Calu3 (cell line): ENCODE measurements around the gene COPG2. TPM values are rescaled to one million over a fixed set of nuclear protein-coding genes. Genes with fewer than 3 reads are reported as not detected.
"Not testable (repeated sequence)": the region's sequence is repeated elsewhere in the genome, so short reads cannot be mapped to it uniquely, and the experiment has no call there.

Source experiments
- BruUV-seq: library from RNA; stranded (reverse); fragments of 400-500 nt; replicated peaks from 2 replicates; lab custom pipeline; 2021; lab: Mats Ljungman, UMichigan
- CTCF ChIA-PET: fragments of 300-600 bp; sonication (Branson Sonifier 250); formaldehyde crosslinking; loops from one replicate; lab custom pipeline; 2022; ENCODE audit warnings: antibody characterized with exemption; lab: Charles Lee
- DNase-seq: peaks from one replicate; pipeline ENCODE4 v3.0.0; 2022
- H3K27ac Mint-ChIP-seq: one replicate; pipeline ENCODE4 v1.8.0; 2022; ENCODE audit warnings: mixed read lengths; ENCODE audit not compliant: unreplicated experiment
- H3K27me3 Mint-ChIP-seq: one replicate; pipeline ENCODE4 v1.8.0; 2022; ENCODE audit warnings: mixed read lengths; ENCODE audit not compliant: unreplicated experiment
- H3K36me3 Mint-ChIP-seq: one replicate; pipeline ENCODE4 v1.8.0; 2022; ENCODE audit warnings: mild to moderate bottlenecking, moderate library complexity, mixed read lengths; ENCODE audit not compliant: insufficient read depth, unreplicated experiment
- H3K4me1 Mint-ChIP-seq: one replicate; pipeline ENCODE4 v1.8.0; 2022; ENCODE audit warnings: mild to moderate bottlenecking, low read depth, mixed read lengths; ENCODE audit not compliant: unreplicated experiment
- H3K4me3 Mint-ChIP-seq: one replicate; pipeline ENCODE4 v1.8.0; 2022; ENCODE audit warnings: mild to moderate bottlenecking, low read depth, moderate library complexity, mixed read lengths; ENCODE audit not compliant: unreplicated experiment
- H3K9me3 Mint-ChIP-seq: one replicate; pipeline ENCODE4 v1.8.0; 2022; ENCODE audit warnings: low read depth, mixed read lengths; ENCODE audit not compliant: unreplicated experiment
- CTCF ChIP-seq: fragments of 200-600 bp; IDR thresholded peaks from one replicate; pipeline ENCODE4 v1.8.0; 2022; ENCODE audit warnings: antibody characterized with exemption; ENCODE audit not compliant: unreplicated experiment
- intact Hi-C: fragments of 100-400 bp; cut with micrococcal nuclease; formaldehyde crosslinking; loops from one replicate; pipeline ENCODE4 v1.10.0; 2022; ENCODE audit not compliant: unreplicated experiment
- total RNA-seq: library from RNA; stranded (reverse); gene quantifications from 2 replicates; pipeline ENCODE4 v1.2.3, GENCODE V29; 2022

COPG2 gene
- total RNA-seq, 1 experiment from 2014 or later, result 18.2 TPM

DNA sequence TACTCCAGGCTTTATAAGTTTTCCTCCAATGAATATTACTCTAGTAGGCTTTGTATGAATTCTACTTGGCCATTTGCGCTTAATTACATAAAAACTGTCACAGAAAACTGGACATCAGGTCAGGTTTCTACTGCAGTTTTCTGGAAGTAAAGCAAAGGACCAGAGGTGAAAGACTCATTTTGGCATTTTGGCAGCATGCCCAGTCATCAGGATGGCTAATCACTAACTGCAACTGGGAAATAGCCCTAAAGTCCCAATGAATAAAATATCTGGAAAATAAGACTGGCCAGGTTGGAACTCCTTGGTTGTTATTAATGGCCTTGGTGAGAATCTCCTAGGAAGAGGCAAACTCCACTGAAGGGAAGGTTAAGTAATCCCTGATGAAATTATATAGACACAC lies 75.5 kb downstream of the COPG2 start:
- no TSS peak for BruUV-seq

GRCh38 chr7:130591464-130591863 lies 77.1 kb downstream of the COPG2 start:
- H3K27me3 Mint-ChIP-seq, H3K4me1 Mint-ChIP-seq, H3K4me3 Mint-ChIP-seq, H3K36me3 Mint-ChIP-seq, intact Hi-C loops, DNase-seq, CTCF ChIA-PET, H3K27ac Mint-ChIP-seq, BruUV-seq, H3K9me3 Mint-ChIP-seq: not testable (repeated sequence)

More for the DNA sequence above, 75.5 kb downstream of the COPG2 start:
- Mint-ChIP-seq H3K9me3 (no peaks in the 10 kb centered on the region), H3K4me3 (no peak overlapping the region), H3K4me1 (no peaks in the 10 kb centered on the region), H3K27me3 (no peaks in the 10 kb centered on the region), H3K36me3 (no peaks in the 10 kb centered on the region), H3K27ac (no peak overlapping the region)
- no peak for TF ChIP-seq CTCF
- CTCF ChIA-PET, result no interaction called here
- DNase-seq, result no peak
- intact Hi-C loops, result no loop called here

DNA sequence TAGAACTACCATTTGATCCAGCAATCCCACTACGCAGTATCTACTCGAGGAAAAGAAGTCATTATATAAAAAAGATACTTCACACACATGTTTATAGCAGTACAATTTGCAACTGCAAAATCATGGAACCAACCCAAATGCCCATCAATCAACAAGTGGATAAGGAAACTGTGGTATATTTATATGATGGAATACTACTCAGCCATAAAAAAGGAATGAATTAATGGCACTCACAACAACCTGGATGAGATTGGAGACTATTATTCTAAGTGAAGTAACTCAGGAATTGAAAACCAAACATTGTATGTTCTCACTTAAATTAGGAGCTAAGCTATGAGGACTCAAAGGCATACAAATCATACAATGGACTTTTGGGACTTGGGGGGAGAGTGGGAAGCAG lies 82.6 kb downstream of the COPG2 start:
- DNase-seq, H3K4me3 Mint-ChIP-seq, H3K36me3 Mint-ChIP-seq, H3K9me3 Mint-ChIP-seq, intact Hi-C loops, H3K27ac Mint-ChIP-seq, H3K27me3 Mint-ChIP-seq, BruUV-seq, H3K4me1 Mint-ChIP-seq, CTCF ChIA-PET: not testable (repeated sequence)

DNA sequence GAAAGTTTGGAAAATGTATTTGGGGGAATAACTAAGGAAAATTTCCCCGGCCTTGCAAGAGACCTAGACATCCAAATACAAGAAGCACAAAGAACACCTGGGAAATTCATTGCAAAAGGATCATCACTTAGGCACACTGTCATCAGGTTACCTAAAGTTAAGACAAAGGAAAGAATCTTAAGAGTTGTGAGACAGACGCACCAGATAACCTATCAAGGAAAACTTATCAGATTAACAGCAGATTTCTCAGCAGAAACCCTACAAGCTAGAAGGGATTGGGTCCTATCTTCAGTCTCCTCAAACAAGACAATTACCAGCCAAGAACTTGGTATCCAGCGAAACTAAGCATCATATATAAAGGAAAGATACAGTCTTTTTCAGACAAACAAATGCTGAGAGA lies 93.4 kb downstream of the COPG2 start:
- BruUV-seq, H3K9me3 Mint-ChIP-seq, intact Hi-C loops, H3K4me1 Mint-ChIP-seq, H3K27ac Mint-ChIP-seq, H3K36me3 Mint-ChIP-seq, H3K27me3 Mint-ChIP-seq, H3K4me3 Mint-ChIP-seq, DNase-seq: not testable (repeated sequence)
- CTCF ChIA-PET, result interaction anchor here (1.1 kb wide), 1 partner anchor 183 kb away, joined by 3 read pairs; no protein-coding TSS in a partner anchor

GRCh38 chr7:130570144-130570543 lies 98.4 kb downstream of the COPG2 start:
- CTCF ChIA-PET, H3K27me3 Mint-ChIP-seq, H3K27ac Mint-ChIP-seq, intact Hi-C loops, H3K4me3 Mint-ChIP-seq, H3K4me1 Mint-ChIP-seq, DNase-seq, H3K9me3 Mint-ChIP-seq, H3K36me3 Mint-ChIP-seq, BruUV-seq: not testable (repeated sequence)

- intact Hi-C loops, result no loop called here
- CTCF ChIA-PET, result no interaction called here
- no peak for TF ChIP-seq CTCF
- H3K9me3 Mint-ChIP-seq, result peaks cover 9% of the 10 kb centered on the region
- no peaks in the 10 kb centered on the region for H3K36me3 Mint-ChIP-seq
- no peaks in the 10 kb centered on the region for H3K27me3 Mint-ChIP-seq
- no peak overlapping the region for H3K27ac Mint-ChIP-seq
- H3K4me3 Mint-ChIP-seq, result no peak overlapping the region
- no peaks in the 10 kb centered on the region for H3K4me1 Mint-ChIP-seq
- DNase-seq, result no peak
- BruUV-seq, result no TSS peak
These were observed 101.7 kb downstream of the COPG2 start for GRCh38 chr7:130566898-130567280.
